ENCODE data around the gene GRIN3B.

- TF ChIP-seq POLR2A (IDR thresholded peaks at IDR 0.05; ENCODE audit: low read depth, low read length) (no peak), TAF1 (IDR thresholded peaks at IDR 0.05; ENCODE audit: low read depth, low read length) (no peak), SPI1 (IDR thresholded peaks at IDR 0.05; ENCODE audit: low read depth, low read length) (no peak), POLR2AphosphoS5 (IDR thresholded peaks at IDR 0.05; ENCODE audit: low read depth, low read length) (no peak)
These were observed 29.5 kb upstream of the GRIN3B start for GRCh38 chr19:970695-971094.

Measured in GM12891 (cell line).